ENCODE measurements around the gene CSNK1A1L. TPM values are rescaled to one million over a fixed set of nuclear protein-coding genes. Genes with fewer than 3 reads are reported as not detected.

The CSNK1A1L gene
- total and polyA plus RNA-seq, 9 donors = not detected

DNA sequence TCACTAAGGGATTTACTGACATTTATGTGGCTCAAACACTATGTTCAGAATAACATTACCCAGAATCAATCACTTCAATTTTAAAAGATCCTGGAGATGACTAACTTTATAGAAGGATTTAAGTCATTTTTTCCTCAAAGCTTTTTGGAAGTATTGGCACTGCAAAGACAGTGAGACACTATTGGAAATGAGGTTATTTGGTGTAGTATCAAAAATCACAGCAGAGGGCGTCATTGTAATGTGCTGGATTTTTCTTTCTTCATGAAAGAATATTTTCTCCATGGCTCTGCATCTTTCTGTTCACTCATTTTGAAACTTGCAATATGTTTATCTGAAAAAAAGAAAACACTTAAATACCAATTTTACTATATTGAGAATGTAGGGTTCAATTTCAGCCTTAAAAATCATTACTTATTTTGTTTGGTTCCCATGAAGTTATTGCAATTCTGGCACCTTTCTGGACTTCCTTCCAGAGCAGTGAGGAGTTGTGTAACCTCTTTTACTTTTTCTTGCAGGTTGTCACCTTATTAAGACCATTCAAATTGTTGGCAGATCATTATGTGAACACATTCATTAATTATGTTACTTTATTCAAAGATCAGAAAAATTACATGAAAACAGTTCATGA, 3.7 kb upstream of the CSNK1A1L start:
- TF ChIP-seq, protein P1, sequence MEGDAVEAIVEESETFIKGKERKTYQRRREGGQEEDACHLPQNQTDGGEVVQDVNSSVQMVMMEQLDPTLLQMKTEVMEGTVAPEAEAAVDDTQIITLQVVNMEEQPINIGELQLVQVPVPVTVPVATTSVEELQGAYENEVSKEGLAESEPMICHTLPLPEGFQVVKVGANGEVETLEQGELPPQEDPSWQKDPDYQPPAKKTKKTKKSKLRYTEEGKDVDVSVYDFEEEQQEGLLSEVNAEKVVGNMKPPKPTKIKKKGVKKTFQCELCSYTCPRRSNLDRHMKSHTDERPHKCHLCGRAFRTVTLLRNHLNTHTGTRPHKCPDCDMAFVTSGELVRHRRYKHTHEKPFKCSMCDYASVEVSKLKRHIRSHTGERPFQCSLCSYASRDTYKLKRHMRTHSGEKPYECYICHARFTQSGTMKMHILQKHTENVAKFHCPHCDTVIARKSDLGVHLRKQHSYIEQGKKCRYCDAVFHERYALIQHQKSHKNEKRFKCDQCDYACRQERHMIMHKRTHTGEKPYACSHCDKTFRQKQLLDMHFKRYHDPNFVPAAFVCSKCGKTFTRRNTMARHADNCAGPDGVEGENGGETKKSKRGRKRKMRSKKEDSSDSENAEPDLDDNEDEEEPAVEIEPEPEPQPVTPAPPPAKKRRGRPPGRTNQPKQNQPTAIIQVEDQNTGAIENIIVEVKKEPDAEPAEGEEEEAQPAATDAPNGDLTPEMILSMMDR (IDR thresholded peaks at IDR 0.05) = peak in 2 of 3 donors; percentile 30 to 40
- no peak for TF ChIP-seq POLR2A (IDR thresholded peaks at IDR 0.05)
- H3K4me1 ChIP-seq (ENCODE audit: insufficient read depth) = no peaks in the 10 kb centered on the region
- no peak for DNase-seq
- intact Hi-C loops (cut with DNase I) = loop anchor here in 1 of 4 donors (10.0 kb wide), 1 partner anchor 496 kb away; no protein-coding TSS in a partner anchor
- WGBS, 3 donors = 0 to 3% (median 0%) methylated on average over 1 of the region's 1 CpG
- H3K36me3 ChIP-seq = no peaks in the 10 kb centered on the region
- no peak overlapping the region for H3K27ac ChIP-seq
- no peaks in the 10 kb centered on the region for H3K27me3 ChIP-seq
- H3K9me3 ChIP-seq = no peaks in the 10 kb centered on the region
- H3K4me3 ChIP-seq = no peak overlapping the region

DNA sequence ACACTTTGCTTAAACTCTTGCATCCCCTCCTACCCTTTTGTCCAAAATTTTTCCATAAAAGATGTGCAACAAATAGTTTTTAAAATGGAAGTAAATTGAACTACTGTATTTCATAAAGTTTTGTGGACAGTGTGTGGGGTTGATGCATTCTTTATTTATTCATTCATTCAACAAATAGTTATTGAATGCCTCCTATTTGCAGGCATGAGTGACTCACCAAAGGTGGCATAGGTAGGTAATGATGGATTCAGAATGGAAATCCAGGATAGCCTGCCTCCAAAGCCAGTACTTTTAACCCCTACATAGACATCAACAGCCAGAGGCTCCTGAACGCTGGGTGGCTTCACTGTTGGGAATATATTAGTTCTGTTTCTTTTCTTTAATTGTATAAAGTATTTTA, 2.4 kb upstream of the CSNK1A1L start:
- Histone ChIP-seq H3K27me3 (no peaks in the 10 kb centered on the region), H3K27ac (no peak overlapping the region), H3K36me3 (no peaks in the 10 kb centered on the region), H3K4me1 (ENCODE audit: insufficient read depth) (no peaks in the 10 kb centered on the region), H3K9me3 (no peaks in the 10 kb centered on the region), H3K4me3 (no peak overlapping the region)
- TF ChIP-seq EP300 (IDR thresholded peaks at IDR 0.05) (no peak), POLR2A (IDR thresholded peaks at IDR 0.05) (no peak)
- TF ChIP-seq, protein P1 (IDR thresholded peaks at IDR 0.05) = no peak
- WGBS, 3 donors = 89 to 97% (median 92%) methylated on average over 1 of the region's 1 CpG
- intact Hi-C loops (cut with DNase I) = loop anchor here in 1 of 4 donors (10.0 kb wide), 1 partner anchor 497 kb away; no protein-coding TSS in a partner anchor
- DNase-seq = no peak

- intact Hi-C loops (cut with DNase I) = loop anchor here in 1 of 4 donors (10.0 kb wide), 1 partner anchor 497 kb away; no protein-coding TSS in a partner anchor
- no peak for DNase-seq
- no peaks in the 10 kb centered on the region for H3K36me3 ChIP-seq
- TF ChIP-seq POLR2A (IDR thresholded peaks at IDR 0.05) (no peak), EP300 (IDR thresholded peaks at IDR 0.05) (no peak)
- TF ChIP-seq, protein P1 (IDR thresholded peaks at IDR 0.05) = no peak
- H3K4me3 ChIP-seq = no peak overlapping the region
- no peaks in the 10 kb centered on the region for H3K4me1 ChIP-seq (ENCODE audit: insufficient read depth)
- 41 to 49% (median 48%) methylated on average over 4 of the region's 4 CpGs for WGBS, 3 donors
- H3K27ac ChIP-seq = no peak overlapping the region
- no peaks in the 10 kb centered on the region for H3K9me3 ChIP-seq
- H3K27me3 ChIP-seq = no peaks in the 10 kb centered on the region
Observed at GRCh38 chr13:37107456-37107855, 2.0 kb upstream of the CSNK1A1L start.

DNA sequence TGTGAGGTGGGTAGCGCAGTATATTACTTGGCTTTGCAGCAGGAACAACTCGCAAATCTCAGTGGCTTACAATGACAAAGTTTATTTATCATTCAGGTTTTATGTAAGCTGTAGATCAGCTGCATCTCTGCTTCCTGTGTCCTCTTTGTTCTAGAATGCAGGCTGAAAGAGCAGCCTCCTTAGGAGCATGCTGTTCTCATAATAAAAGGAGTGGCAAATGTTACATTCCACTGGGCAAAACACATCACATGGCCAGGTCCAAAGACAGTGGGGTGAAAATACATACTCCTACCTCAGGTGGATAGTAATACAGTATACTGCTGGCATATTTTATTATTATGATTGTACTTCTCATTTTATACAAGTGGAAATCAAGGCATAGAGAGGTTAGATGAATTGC, 1.2 kb upstream of the CSNK1A1L start:
- no peak overlapping the region for H3K27ac ChIP-seq
- no peaks in the 10 kb centered on the region for H3K36me3 ChIP-seq
- TF ChIP-seq EP300 (IDR thresholded peaks at IDR 0.05) (no peak), POLR2A (IDR thresholded peaks at IDR 0.05) (no peak)
- TF ChIP-seq, protein P1 (IDR thresholded peaks at IDR 0.05) = no peak
- no peak overlapping the region for H3K4me3 ChIP-seq
- no peaks in the 10 kb centered on the region for H3K4me1 ChIP-seq (ENCODE audit: insufficient read depth)
- WGBS, 3 donors = 81 to 89% (median 82%) methylated on average over 2 of the region's 2 CpGs
- DNase-seq = no peak
- no peaks in the 10 kb centered on the region for H3K27me3 ChIP-seq
- H3K9me3 ChIP-seq = no peaks in the 10 kb centered on the region
- intact Hi-C loops (cut with DNase I) = loop anchor here in 1 of 4 donors (10.0 kb wide), 1 partner anchor 498 kb away; no protein-coding TSS in a partner anchor

Measured in ovary (tissue), 9 donors.